ENCODE data around the gene GMPS.
"Not testable (repeated sequence)": the region's sequence is repeated elsewhere in the genome, so short reads cannot be mapped to it uniquely, and the experiment has no call there.

The GMPS gene

DNA sequence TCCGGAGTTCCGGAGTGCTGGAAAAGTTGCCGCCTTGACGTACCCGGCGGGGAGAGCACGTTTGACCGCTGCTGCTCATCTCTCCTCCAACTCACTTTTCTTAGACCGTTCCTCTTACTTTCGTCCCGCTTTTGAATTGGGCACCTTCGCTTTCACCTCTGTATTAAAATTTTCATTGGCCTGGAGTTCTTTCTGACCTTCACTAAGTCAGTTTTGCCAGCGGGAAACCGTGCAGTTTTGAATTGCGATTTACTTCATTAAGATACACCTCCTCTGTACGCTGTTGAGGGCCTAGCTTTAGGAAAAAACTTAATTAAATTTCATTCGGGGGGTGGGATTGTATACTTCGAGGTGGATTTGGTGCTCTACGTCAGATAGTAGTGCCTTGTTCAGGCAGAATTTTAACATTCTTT is 1.3 kb downstream of the GMPS start:
- in situ Hi-C loops (cut with HindIII; ENCODE audit: low sequenced_read_pairs), result no loop called here

GRCh38 chr3:155872904-155873646 is 2.6 kb downstream of the GMPS start:
- in situ Hi-C loops (cut with HindIII; ENCODE audit: low sequenced_read_pairs), result no loop called here

GRCh38 chr3:155876037-155876436 is 5.6 kb downstream of the GMPS start:
- in situ Hi-C loops (cut with HindIII; ENCODE audit: low sequenced_read_pairs), result no loop called here

GRCh38 chr3:155876503-155876902 is 6.1 kb downstream of the GMPS start:
- in situ Hi-C loops (cut with HindIII; ENCODE audit: low sequenced_read_pairs), result no loop called here

DNA sequence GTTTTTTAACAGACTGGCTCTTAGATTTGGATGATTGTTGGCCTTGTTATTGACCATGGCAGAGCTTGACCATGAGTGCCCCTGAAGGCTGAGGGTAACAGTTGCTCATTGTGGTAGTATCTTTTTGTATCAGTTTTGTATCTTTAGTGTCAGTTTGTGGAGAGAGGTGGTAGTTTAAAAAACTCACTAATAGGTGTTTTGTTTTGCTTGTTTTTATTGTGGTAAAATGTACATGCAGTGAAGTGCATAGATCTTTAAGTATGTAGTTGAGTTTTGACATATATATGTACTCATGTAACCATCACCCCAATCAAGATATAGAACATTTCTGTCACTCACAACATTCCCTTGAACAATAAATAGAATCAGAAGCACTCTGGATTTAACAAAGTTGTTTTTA is 9.8 kb downstream of the GMPS start:
- in situ Hi-C loops (cut with HindIII; ENCODE audit: low sequenced_read_pairs), result no loop called here

DNA sequence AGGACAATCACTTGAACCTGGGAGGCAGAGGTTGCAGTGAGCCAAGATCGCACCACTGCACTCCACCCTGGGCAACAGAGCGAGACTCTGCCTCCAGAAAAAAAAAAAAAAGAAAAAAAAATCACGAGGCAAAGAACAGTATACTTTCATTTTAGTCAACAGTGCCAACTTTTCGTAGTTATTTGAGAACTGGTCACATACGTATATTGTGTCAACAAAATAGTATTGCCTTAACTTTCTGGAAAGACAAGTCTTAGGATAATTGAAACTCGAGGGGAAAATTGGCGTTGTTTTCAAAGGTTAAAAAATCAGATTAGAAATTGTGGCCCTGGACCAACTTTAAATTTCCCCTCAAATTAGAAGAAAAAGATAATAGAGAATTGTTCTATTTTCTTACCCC is 13.8 kb downstream of the GMPS start:
- in situ Hi-C loops (cut with HindIII; ENCODE audit: low sequenced_read_pairs), result no loop called here

- in situ Hi-C loops (cut with HindIII; ENCODE audit: low sequenced_read_pairs), result no loop called here
Measured at GRCh38 chr3:155885292-155885691, 14.8 kb downstream of the GMPS start.

GRCh38 chr3:155886348-155886747 is 15.9 kb downstream of the GMPS start:
- in situ Hi-C loops (cut with HindIII; ENCODE audit: low sequenced_read_pairs), result not testable (repeated sequence)

DNA sequence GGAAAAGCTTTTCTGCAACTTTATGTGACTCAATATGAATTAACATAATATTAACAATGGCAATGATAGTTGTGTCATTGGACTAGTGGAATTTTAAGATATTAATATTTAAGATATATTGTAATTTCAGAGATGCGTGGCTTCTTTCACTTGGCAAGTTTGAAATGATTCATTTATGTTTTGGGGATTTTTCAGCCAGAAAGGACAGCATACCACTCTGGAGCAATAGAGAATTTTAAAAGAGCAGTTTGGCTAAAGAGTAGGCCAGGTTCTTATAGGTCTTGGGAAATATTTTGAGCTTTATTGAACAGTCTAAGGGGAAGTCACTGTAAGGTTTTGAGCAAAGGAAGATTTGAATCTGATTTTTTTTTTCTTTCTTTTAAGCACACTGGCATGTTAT is 16.5 kb downstream of the GMPS start:
- in situ Hi-C loops (cut with HindIII; ENCODE audit: low sequenced_read_pairs), result no loop called here

GRCh38 chr3:155889212-155889611 is 18.8 kb downstream of the GMPS start:
- in situ Hi-C loops (cut with HindIII; ENCODE audit: low sequenced_read_pairs), result no loop called here

- in situ Hi-C loops (cut with HindIII; ENCODE audit: low sequenced_read_pairs), result no loop called here
Measured at GRCh38 chr3:155889952-155890351, 19.5 kb downstream of the GMPS start.

DNA sequence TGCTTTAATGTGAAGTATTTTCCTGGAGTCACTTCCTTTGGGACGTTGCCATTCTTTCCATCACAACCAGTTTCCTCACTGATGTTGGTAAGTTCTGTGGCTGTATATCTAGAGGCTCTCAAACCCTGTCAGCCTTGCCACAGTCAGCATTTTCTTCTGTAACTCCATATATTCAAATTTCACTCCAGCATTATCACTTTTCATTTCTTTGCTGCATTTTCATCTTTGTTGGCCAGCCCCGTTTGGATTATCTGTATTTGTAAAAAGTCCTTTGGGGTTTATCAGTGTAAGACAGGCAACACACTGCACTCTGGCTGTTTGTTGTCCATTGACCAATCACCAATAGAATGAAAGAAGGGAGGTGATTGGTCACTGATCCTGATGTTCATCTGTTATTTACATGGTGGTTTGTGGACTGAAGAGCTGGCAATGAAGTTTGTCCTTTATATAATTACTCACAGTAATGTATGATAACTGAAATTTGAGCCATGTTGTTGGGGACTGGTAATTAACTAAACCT is 20.3 kb downstream of the GMPS start:
- in situ Hi-C loops (cut with HindIII; ENCODE audit: low sequenced_read_pairs), result no loop called here

GRCh38 chr3:155891321-155891720 is 20.9 kb downstream of the GMPS start:
- in situ Hi-C loops (cut with HindIII; ENCODE audit: low sequenced_read_pairs), result no loop called here

- in situ Hi-C loops (cut with HindIII; ENCODE audit: low sequenced_read_pairs), result no loop called here
Measured at GRCh38 chr3:155895379-155895900, 25.0 kb downstream of the GMPS start.

DNA sequence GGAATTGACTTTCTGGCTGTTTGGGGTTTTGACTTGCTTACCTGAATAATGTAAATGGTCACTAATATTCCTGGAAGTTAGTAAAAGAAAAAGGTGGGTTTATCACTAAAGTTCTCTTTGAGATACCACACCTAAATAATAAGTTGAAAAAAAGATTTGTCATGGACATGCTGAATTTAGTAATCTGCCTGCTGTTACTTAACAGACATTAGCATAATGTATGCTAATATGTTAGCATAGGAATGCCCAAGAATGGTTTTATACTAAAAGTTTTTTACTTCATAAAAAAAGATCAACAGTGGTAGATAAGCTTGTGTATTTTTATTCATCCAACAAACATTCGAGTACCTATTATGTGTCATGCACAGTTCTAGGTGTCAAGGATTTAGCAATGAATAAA is 36.5 kb downstream of the GMPS start:
- in situ Hi-C loops (cut with HindIII; ENCODE audit: low sequenced_read_pairs), result no loop called here

- in situ Hi-C loops (cut with HindIII; ENCODE audit: low sequenced_read_pairs), result no loop called here
Measured at GRCh38 chr3:155908086-155908485, 37.6 kb downstream of the GMPS start.

GRCh38 chr3:155908605-155909004 is 38.2 kb downstream of the GMPS start:
- in situ Hi-C loops (cut with HindIII; ENCODE audit: low sequenced_read_pairs), result no loop called here

DNA sequence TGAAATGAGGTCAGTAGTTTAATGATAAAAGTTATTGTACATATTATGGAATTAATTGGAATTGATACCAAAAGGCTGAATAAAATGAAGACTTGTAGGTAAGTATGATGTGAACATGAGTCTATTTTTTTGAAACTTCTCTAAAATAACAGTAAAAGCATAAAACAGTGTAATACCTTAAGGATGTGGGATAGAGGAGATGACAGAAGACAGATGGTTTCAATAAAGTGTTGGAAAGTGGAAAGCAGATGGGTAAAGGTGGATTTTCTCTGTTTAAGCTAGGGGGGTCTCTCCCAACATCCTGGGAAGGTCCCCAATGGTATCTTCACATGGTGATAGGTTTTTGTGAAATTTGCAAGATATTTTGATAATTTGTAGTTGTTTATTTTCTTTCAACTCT is 41.6 kb downstream of the GMPS start:
- in situ Hi-C loops (cut with HindIII; ENCODE audit: low sequenced_read_pairs), result no loop called here

DNA sequence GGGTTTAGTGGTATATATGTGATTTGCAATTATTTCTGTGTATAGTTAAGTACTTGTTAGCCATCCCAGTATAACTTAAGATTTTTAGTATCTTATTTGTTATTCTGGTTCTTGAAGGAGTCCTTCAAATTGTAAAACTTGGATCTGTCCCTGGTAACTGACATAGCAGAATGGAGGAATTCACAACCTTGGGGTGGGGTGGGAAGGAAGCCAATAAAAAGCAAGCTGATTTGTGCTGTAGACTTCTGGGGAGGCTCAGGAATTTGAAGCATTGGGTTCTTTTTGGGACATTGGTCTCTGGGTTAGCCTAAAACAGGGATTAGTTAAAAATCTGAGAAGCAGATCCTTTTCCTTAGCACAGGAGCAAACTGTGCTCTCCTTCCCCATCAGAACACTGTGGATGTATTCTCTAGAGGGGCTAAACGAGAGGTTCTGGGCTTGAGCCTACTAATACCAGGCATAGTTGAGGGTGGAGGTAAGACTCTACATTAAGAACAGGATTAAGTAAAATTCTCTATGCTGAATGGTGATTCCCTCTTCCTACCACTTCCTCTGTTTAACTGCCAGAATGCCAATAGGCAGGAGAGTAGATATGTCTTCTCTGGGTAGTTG is 42.2 kb downstream of the GMPS start:
- in situ Hi-C loops (cut with HindIII; ENCODE audit: low sequenced_read_pairs), result no loop called here

GRCh38 chr3:155917781-155918180 is 47.3 kb downstream of the GMPS start:
- in situ Hi-C loops (cut with HindIII; ENCODE audit: low sequenced_read_pairs), result no loop called here

DNA sequence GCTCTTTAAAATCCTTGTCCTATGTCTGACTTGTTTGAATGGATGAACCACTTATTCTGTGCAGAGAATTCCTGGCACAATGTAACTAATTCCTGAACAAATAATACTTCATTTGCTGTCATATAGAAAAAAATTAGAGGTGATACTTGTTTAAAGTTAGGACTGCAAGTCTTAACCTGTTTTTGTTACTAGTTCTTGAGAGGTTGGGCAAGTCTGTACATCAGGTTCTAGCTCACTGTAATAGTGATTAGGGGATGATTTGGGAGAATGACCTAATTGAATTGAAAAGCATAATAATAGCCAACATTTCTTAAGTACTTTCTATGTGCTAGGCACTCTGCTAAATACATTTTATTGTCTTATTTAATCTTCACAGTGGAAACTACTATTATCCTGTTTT is 49.3 kb downstream of the GMPS start:
- in situ Hi-C loops (cut with HindIII; ENCODE audit: low sequenced_read_pairs), result no loop called here

- in situ Hi-C loops (cut with HindIII; ENCODE audit: low sequenced_read_pairs), result no loop called here
Measured at GRCh38 chr3:155921486-155921885, 51.0 kb downstream of the GMPS start.
